SH-SY5Y (cell line): ENCODE measurements around the gene NAP1L5.

ENCODE experiments used
- GATA2 ChIP-seq: IDR thresholded peaks from 2 replicates; pipeline ENCODE4 v1.6.1; 2011; ENCODE audit warnings: mild to moderate bottlenecking, low read depth, low read length
- GATA3 ChIP-seq: IDR thresholded peaks from 2 replicates; pipeline ENCODE4 v1.6.1; 2011; ENCODE audit warnings: low read depth, mild to moderate bottlenecking, low read length, moderate library complexity

DNA sequence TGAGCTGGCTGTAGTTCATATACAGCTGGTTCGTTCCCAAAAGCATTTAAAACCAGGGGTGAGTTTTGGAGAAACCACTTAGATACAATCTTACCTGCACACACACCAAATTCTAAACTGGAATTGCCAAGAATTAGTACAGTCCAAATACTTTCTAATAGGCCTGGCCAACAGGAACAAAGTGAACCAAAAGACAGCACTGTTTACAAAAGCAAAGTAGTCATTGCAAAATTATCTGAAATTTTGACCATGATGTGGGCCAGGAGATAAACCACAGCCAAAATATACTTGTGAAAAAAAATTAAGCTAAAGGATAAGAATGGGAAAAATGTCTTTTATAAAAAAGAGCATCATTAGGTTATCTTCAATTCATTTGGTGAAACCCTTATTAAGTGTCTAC, 37.9 kb upstream of the NAP1L5 start:
- TF ChIP-seq GATA3: no peak
- TF ChIP-seq GATA2: no peak
